Activated CD4-positive, alpha-beta T cell treated with anti-CD3 and anti-CD28 coated beads, Interleukin-10, Interleukin-2, amounts not matched to agents 100 ng/mL and 50 ng/mL, durations not matched to agents 16 hours and 8 hours (primary cell): ENCODE measurements around the gene CCN5.

Experiments
- DNase-seq: peaks from one replicate; pipeline ENCODE4 v3.0.0-alpha.2; 2020

CCN5 gene

GRCh38 chr20:44738813-44739477 is 23.8 kb downstream of the CCN5 start:
- peak; percentile 76 for DNase-seq

DNA sequence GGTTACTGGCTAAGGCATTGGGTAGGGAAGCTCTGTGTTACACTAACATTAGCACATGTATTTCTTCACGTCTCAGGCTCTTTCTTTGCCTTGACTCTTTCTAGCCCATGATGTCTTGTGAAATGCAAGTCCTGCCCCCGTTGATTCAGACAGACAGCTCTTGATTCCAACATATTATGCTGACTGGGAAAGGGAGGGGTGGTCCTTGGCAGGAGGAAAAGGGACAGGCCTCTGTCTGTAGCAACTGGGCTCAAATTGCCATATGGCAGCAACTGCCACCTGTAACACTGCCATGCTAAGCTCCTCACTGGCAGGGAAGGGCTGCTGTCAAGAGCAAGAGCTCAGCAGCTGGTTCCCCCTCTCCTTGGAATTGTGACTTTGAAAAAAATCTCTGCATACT is 24.8 kb downstream of the CCN5 start:
- no peak for DNase-seq

- no peak for DNase-seq
Observed at GRCh38 chr20:44742304-44743079, 27.3 kb downstream of the CCN5 start.

DNA sequence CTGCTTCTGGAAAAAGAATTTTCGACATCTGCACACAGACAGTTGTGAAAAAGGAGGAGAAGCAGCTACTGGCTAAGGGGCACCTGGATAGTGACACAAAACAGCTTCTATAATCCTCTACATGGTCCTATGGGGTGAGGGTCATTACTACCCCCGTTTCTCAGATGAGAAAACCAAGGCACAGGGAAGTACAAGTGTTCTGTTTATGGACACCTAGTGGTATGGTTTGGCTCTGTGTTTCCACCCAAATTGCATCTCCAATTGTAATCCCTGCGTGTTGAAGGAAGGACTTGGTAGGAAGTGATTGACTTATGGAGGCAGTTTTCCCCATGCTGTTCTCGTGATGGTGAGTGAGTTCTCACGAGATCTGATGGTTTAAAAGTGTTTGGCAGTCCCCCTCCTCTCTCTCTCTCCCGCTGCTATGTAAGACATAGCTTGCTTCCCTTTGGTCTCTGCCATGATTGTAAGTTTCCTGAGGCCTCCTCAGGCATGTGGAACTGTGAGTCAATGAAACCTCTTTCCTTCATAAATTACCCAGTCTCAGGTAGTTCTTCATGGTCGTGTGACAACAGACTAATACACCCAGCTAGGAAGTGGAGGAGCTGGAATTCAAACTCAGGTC is 28.0 kb downstream of the CCN5 start:
- no peak for DNase-seq

- DNase-seq = no peak
Observed at GRCh38 chr20:44743916-44744655, 28.9 kb downstream of the CCN5 start.

DNA sequence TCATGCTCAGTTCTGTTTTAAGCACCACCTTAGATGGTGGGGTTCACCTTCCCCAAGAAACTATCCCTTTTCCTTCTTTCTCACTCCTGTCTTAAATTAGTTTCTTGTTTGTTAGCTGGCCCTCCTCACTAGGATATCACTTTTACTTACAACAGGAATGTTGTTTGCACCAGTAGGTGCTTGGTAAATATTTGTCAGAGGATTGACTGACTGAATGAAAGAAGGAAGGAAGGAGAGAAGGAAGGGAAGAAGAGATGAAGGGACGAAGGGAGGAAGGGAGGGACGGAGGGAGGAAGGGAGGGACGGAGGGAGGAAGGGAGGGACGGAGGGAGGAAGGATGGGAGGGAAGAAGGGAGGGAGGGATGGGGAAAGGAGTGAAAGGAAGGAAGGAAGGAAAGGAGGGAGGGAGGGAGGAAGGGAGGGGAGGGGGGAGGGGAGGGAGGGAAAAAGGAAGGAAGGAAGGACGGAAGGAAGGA is 30.0 kb downstream of the CCN5 start:
- no peak for DNase-seq

GRCh38 chr20:44745598-44746366 is 30.6 kb downstream of the CCN5 start, which contains the start of gene KCNK15:
Gene KCNK15 (plus strand): TSS chr20:44745865. CDS start chr20:44745911, 46 bp downstream.
- DNase-seq = peak; percentile 30

DNA sequence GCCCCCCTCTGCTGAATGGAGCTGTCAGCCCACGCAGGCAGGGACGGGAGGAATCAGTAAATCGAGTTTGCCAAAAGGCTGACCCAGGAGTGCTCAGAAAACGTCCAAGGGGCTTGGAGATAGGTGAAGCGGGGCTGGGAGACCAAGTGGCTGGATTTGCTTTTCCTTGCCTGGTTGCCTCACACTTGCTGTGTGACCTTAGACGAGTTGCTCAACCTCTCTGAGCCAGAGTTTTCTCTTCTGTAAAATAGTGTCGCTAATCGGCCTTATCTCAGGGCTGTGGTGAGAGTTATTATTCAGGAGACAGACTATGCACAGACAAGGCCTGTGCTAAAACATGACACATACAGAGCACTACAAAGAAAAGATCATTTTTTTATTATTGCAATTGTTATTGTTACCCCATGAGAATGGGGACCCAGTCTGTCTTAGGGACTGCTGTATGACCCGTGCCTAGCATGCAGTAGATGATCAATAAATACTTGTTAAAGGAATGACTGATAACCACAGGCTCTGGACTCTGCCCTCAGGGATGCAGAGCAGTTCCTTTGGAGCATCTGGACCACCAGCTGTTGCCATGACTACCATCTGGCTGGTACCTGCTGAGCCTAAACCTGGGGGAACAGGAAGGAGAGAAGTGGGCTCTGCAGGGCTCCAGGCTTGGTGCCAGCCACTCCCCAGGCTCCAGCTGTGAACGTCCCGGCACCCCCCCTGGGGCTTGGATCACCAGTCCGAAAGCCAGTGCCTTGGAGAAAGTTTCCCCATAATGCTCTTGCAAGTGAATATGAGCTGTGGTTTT is 31.4 kb downstream of the CCN5 start:
- no peak for DNase-seq

DNA sequence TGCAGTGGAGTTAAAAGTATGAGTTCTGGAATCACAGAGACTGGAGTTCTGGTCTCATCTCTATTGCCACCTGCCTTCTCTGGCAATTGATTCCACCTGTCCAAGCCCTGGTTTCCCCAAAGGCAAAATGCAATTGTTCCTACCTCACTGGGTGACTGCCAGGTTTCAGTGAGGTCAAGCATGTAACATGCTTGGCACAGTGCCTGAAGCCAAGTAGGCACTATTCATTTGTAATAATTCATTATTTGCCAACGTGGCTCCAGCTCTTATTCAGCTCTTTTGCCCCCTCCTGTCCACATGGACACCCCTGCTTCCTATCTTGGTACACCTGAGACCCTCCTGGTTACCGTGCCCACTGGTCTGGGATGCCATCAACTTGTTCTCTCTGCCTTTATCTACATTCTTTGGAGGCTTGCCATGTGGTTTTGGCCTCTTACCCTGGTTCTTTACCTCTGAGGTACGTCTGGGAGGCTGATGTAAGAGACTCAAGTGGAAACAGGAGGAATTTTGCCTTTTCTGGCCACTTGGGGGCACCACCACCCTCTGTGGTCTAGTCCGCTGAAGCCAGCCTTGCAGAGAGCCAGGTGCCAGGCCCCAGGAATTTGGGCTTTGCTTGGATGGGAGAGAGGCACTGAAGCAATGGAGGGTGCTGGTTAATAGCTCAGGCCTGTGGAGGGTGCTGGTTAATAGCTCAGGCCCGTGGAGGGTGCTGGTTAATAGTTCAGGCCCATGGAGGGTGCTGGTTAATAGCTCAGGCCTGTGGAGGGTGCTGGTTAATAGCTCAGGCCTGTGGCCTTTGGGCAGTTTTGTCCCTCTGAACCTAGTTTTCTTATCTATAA is 32.2 kb downstream of the CCN5 start:
- peak; percentile 67 for DNase-seq

DNA sequence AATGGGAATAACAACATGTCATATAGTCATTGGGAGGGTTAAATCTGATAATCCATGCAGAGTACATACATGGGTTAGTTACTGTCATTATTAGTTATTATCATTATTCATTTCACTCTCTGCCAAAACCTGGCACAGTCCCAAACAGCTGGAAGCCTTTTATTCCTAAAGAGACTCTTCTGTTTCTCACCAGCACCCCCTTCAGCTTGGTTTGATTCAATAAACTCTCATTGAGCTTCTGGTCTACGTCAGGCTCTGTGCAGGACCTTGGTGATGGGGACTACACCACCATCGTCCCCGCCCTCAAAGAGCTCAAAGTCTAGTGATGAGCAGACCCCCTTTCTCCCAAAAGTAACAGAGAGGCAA is 32.8 kb downstream of the CCN5 start:
- no peak for DNase-seq

- peak; percentile 18 for DNase-seq
Observed at GRCh38 chr20:44750081-44750805, 35.1 kb downstream of the CCN5 start.

DNA sequence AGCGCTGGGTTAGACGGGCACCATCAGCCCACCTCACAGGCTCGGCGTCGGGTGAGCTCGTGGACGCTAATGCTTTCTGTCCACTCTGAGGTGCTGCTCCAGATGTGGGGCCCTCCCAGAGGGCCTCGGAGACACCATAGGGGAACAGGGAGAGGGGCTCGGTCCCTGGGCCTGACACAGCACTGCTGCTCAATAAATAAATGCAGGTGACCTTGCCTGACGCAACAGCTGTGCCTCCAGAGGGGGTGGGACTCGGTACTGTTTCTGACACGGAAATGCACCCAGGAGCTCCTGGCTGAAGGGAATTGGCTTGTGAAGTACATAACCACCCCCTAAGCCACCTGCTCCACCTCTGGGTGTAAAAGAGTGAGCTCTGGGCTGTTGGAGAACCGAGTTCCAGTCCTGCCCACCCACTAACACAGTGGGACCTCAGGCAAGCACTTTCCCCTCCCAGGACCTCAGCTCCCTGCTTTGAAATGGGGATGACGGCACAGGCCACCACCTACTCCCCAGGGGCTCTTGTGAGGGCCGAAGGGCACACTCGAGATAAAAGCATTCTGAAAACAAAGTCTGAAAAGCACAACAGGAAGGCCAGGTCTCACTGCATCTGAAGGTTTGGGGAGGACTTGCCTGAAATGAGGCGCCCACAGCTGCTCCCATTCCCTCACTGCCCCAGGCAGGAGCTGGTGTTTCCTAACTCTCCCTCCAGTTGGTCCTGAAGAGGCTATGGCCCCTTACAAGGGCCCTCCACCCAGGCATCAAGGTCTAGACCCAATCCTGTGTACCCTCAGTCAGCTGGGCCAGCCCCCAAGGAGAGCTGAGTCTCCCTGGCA is 37.1 kb downstream of the CCN5 start:
- DNase-seq = no peak

- DNase-seq = no peak
Observed at GRCh38 chr20:44754554-44754953, 39.4 kb downstream of the CCN5 start.

DNA sequence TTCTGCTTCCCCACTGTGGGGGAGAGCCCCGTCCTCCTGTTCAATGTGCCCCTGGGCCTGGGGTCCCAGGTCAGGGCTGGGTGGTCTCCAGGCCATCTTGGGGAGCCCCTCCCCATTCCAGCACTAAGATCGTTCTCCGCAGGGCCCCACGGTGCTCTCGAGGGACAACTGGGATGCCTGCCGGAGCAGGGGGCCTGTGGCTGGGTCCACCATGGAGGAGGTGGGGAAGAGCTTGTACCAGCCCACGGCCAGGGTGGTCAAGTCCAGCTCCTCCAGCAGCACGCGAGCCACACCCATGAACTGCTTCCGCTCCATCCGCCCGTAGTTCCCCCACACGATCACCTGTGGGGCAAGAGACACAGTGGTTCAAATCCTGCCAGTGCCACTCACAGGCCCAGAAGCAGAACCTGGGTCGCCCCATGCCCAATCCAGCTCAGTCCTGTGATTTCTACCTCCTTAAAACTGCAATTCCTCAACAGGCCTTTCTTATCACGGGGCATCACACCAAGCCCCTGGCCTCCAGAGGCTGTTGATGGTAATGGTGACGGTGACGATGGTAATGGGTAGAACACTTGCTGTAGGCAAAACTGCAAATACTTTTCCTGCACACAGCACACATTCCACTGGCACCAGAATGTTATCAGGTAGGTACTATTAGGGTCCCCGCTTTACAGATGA is 41.0 kb downstream of the CCN5 start:
- DNase-seq = no peak

DNA sequence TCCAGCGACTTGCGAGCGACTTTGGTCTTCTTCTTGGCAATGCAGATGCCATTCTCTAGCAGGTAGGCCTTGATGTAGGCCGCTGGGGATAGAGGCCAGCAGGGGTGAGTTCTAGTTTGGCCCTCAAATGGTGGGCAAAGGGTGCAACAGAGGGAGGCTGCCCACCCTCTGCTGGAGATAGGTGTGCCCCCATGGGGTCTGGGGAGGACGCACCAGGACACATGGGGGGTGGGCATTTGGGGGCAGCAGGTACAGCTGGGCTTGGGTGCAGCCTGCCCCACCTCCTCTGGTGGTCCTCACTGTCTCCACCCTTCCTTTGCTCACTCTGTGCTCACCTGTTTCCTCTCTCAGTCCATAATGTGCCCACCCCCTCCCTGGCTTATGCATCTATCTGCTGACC is 41.8 kb downstream of the CCN5 start:
- no peak for DNase-seq

DNA sequence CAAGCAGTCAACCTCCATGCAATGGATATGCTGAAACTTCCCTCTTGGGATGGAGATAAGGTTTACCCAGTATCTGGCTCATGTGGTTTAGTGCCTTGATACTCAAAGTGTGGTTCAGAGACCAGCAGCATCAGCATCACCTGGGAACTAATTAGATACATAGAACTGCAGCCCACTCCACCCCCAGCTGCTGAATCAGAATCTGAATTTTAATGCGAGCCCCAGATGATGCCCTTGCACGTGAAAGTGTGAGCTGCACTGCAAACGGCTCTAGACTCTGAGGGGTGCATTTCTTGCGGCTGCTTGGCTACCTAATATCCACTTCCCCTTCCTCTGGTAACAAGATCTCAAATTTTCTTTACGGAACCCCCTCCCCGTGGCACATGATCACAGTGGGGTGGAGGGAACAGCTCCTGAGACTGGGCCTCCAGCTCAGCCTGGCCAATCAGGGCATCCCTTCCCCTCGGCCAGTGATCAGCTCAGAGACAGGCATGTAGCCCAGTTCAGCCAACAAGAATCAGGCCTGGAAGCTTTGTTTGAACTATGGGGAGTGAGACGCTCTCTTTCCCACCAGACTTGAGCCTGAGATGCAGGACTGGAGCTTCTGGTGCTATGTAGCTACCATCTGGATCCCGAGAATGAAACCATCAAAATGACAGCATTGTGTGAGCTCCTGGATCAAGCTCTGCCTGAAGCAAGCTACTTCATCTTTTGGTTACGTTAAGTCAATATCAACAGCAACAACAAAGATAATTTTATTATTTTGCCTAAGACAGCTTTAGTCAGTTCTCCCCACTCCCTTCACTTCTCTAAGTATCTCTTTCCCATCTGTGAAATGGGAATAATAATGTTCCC is 43.3 kb downstream of the CCN5 start:
- no peak for DNase-seq

GRCh38 chr20:44759595-44759994 is 44.4 kb downstream of the CCN5 start:
- DNase-seq = no peak
